Epithelial cell of esophagus (primary cell): ENCODE data around the gene SLC9A8.

Experiments used
- DNase-seq: peaks from one replicate; pipeline ENCODE4 v3.0.0; 2010; ENCODE audit warnings: low read depth
- H3K4me3 ChIP-seq: 2 replicates; pipeline ENCODE4 v1.5.1; 2011; ENCODE audit warnings: mild to moderate bottlenecking, low read length, control low read depth
- TF ChIP-seq, protein P1 (sequence below): IDR thresholded peaks from 2 replicates; pipeline ENCODE4 v1.5.1; 2011; ENCODE audit warnings: low read depth, mild to moderate bottlenecking, low read length, control low read depth, inconsistent platforms; ENCODE audit not compliant: insufficient read depth; ENCODE audit errors: missing control alignments

Gene SLC9A8

DNA sequence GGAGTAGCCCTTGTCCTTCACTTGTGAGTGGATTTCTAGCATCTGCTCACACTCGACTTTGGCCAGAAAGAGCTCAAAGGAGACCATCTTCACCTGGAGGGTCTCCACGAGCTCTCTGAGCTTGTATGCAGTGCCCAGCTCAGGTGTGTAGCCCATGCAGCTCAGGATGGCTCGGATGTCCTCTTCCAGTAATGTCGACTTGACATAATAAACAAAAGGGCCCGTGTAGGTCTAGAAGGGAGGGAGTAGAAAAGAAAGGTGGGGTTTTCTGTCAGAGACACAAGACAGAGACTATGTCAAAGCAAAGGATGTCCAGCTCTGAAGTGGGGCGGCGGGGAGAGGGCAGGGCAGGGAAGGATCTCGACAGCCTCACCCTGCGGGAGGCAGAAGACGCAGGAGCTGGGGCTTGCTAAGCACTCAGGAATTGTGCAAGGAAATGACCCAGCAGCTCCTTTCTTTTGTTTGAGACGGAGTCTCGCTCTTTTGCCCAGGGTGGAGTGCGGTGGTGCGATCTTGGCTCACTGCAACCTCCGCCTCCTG is 94.1 kb downstream of the SLC9A8 start:
- TF ChIP-seq, protein P1, sequence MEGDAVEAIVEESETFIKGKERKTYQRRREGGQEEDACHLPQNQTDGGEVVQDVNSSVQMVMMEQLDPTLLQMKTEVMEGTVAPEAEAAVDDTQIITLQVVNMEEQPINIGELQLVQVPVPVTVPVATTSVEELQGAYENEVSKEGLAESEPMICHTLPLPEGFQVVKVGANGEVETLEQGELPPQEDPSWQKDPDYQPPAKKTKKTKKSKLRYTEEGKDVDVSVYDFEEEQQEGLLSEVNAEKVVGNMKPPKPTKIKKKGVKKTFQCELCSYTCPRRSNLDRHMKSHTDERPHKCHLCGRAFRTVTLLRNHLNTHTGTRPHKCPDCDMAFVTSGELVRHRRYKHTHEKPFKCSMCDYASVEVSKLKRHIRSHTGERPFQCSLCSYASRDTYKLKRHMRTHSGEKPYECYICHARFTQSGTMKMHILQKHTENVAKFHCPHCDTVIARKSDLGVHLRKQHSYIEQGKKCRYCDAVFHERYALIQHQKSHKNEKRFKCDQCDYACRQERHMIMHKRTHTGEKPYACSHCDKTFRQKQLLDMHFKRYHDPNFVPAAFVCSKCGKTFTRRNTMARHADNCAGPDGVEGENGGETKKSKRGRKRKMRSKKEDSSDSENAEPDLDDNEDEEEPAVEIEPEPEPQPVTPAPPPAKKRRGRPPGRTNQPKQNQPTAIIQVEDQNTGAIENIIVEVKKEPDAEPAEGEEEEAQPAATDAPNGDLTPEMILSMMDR = no peak
- no peak overlapping the region for H3K4me3 ChIP-seq
- DNase-seq = no peak

DNA sequence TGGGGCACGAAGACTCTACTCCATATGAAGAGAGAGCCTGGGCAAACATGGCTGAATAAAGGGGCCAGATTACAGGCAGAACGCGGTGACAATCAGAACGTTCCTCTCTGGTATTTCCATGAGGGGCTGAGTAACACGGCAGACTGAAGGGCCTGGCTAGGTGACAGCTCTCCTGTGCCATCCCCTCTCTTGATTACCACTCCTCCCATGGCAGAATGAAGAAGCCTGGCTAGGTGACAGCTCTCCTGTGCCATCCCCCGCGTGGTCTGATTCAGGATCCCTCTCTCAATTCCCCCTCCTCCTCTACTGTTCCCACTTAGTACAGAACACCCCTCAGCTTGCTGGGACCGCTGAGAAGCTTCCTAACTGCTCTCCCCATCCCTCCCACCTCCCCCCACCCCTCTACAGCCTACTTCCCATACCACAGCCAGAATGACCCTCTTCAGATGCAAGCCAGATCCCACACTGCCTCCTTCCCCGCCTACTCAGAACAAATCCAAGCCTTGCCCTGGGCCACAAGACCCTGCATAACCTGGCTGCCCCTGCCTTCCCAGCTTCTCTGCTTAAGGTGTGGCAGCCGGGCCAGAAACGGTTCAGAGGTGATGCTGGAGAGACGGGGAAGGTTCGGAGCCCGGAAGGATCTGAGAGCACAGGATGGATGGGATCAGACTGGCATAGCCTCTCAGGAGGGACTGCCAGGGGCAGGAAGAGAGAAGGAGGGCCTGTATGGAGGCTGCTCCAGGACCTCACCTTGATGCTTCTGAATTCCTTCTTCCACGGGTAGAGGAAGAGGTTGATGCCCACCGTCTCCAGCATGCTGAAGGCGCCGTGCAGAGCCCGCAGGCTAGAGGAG is 95.0 kb downstream of the SLC9A8 start:
- no peak for DNase-seq
- TF ChIP-seq, protein P1 = no peak
- H3K4me3 ChIP-seq = no peak overlapping the region

DNA sequence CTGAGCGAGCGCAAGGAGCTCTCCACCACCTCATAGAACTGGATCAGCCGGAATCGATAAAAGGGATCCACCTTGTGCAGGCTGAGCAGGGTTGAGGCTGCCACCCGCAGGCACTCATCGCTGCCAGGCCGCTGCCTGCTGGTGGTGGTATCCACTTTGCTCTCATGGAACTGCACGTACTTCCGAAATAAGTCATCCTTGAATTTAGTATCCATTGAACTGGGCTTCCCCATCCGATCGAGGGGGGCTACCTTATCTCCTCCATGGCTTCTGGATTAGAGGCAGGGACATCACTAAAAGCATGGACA is 95.6 kb downstream of the SLC9A8 start:
- no peak overlapping the region for H3K4me3 ChIP-seq
- TF ChIP-seq, protein P1 = no peak
- no peak for DNase-seq

DNA sequence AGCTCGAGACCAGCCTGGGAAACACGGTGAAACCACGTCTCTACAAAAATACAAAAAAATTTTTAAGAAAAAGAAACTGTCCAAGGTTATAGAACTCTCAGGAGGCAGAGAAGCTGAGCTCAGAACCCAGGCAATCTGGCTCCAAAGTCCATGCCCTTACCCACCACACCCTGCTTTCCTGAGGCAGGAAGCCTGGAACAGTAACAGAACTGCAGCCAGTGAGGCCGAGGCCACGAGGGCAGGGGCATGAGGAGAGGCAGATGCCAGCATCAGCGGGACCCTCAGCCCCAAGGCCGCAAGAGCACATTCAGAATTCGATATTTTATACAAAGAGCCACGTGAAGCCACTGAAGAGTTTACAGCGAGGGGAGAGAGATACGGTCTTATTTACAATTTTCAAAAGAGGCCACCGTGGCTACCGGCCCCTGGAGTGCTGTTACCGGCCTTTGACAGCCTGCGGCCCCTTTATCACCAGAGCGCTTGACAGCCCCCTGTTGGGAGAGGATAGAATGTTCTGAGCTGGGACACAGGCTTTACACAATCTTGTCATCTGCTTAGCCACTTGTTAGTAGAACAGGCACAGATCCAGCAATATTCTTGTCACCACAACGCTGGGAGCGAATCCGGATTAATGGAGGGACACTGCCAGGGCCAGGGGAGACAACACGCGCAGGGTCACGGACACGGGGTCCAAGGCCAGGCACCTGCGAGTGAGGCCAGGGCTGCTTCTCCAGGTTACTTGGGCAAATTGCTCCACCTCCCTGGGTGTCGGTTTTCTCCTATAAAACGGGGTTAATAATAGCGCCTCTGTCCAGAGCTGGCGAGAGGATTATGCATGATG is 97.1 kb downstream of the SLC9A8 start:
- TF ChIP-seq, protein P1 = no peak
- no peak for DNase-seq

DNA sequence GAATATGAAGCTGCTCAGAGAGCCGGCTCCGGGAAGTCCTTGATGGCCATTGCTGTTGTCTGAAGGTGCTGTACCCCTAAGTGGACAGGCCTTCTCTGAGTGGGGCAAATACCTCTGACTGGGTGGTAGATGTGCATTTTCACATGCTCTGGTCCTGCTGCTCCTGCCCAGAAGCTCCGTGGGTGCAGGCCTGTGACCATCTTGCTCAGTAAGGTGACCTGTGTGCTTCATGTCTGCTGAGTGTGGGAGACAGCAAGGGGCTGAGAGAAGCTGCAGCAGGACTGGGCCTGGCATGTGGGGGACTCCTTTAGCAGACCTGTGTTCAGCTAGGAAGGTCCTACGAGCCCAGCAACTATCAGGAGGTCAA is 97.7 kb downstream of the SLC9A8 start:
- no peak for DNase-seq
- TF ChIP-seq, protein P1 = no peak
- H3K4me3 ChIP-seq = no peak overlapping the region

More for the DNA sequence above, 97.1 kb downstream of the SLC9A8 start:
- no peak overlapping the region for H3K4me3 ChIP-seq

DNA sequence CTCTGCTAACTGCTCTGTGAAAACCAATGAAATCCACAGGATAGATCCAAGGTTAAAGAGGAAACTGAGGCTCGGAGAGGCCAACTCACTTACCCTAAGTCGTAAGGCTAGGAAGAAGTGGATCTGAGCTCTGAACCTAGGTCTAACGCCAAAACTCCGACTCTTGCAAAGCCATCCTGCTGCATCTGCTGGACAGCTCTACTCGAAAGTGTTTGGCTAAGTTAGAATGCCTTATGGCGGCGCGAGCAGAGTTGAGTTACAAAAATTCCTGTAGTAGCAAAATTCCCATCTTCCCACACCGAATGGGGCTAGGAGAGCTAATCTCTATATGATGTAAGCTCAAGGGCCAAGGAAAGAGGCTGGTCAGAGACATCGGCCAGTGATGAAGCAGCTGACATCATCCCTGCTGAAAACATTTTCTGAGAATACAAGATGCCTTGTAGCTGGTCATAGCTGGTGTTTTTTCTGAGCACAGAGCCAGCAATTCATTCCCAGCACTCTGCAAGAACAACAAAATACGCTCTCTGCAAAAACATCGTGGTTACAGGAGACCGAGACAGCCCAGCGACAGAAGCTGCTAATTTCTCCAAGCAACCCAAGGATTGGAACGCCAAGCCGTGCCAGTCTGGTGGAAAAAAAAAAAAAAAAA is 100.9 kb downstream of the SLC9A8 start:
- H3K4me3 ChIP-seq = peak overlapping the region; percentile 90
- no peak for DNase-seq
- TF ChIP-seq, protein P1 = no peak
